ENCODE data around the gene SLC22A4. TPM values are rescaled to one million over a fixed set of nuclear protein-coding genes. Genes with fewer than 3 reads are reported as not detected.

SLC22A4 gene
- total and polyA plus RNA-seq, 2 donors (not counting 1 experiment from before 2014, with no cell fraction given), result 0.18 TPM; not detected in 1

DNA sequence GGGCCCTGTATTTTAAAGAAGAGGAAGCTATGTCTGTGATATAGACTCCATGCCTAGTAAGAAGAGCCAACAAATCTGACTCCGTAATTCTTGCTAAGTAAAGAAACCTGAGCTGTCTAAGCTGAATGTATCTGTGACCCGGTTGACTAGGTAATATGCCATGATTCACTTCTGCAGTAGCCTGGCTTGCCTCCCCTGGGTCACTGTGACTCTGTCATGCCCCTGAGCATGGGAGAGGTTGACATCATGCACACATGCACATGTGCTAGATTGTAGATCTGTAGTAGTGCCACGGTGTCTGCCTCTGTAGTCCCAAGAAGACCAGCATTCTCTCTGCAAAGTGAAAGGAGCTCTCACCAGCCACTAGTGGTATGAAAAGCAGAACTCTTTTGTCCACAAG is 84.4 kb downstream of the SLC22A4 start:
- Histone ChIP-seq H3K27me3 (replicated peaks in 1 of 4; ENCODE audit: control extremely low read depth in 1 of 4, control insufficient read depth in 3 of 4, insufficient read depth in 4 of 4, low read length in 3 of 4) (no peaks in the 10 kb centered on the region), H3K9me3 (ENCODE audit: control extremely low read depth in 1 of 3, control insufficient read depth in 2 of 3, insufficient read depth in 1 of 3, low read length in 2 of 3) (no peaks in the 10 kb centered on the region), H3K4me3 (ENCODE audit: control extremely low read depth in 1 of 5, extremely low read depth in 1 of 5, insufficient read depth in 1 of 5, low read depth in 2 of 5, low read length in 4 of 5) (no peak overlapping the region), H4K20me1 (ENCODE audit: control insufficient read depth, insufficient read depth, low read length, poor library complexity, severe bottlenecking) (no peaks in the 10 kb centered on the region), H3K79me2 (ENCODE audit: control insufficient read depth, insufficient read depth, low read length) (no peaks in the 10 kb centered on the region), H3K4me2 (replicated peaks; ENCODE audit: low read depth, low read length, poor library complexity, severe bottlenecking) (no peak overlapping the region), H3K36me3 (replicated peaks in 1 of 2; ENCODE audit: control extremely low read depth in 1 of 2, control insufficient read depth in 1 of 2, extremely low read depth in 1 of 2, insufficient read depth in 2 of 2, low read length in 1 of 2) (no peaks in the 10 kb centered on the region), H3K9ac (ENCODE audit: low read length) (no peak overlapping the region), H3K4me1 (ENCODE audit: control insufficient read depth in 2 of 2, insufficient read depth in 2 of 2, low read length in 2 of 2) (no peaks in the 10 kb centered on the region), H2AFZ (ENCODE audit: insufficient read depth, low read depth, low read length, poor library complexity, severe bottlenecking) (no peak overlapping the region), H3K27ac (ENCODE audit: low read length in 2 of 2) (no peak overlapping the region)
- Mint-ChIP-seq H3K27ac (no peak overlapping the region), H3K4me3 (no peak overlapping the region), H3K9me3 (ENCODE audit: insufficient read depth) (no peaks in the 10 kb centered on the region), H3K4me1 (no peaks in the 10 kb centered on the region), H3K27me3 (no peaks in the 10 kb centered on the region)
- intact Hi-C loops (cut with micrococcal nuclease), result no loop called here
- 98% methylated on average over 3 of the region's 3 CpGs for WGBS (ENCODE audit: insufficient coverage)
- POLR2A ChIA-PET, result no interaction called here
- peak; percentile 56 for ATAC-seq (ENCODE audit: low read depth)
- no peak for DNase-seq
- TF ChIP-seq, protein P1, sequence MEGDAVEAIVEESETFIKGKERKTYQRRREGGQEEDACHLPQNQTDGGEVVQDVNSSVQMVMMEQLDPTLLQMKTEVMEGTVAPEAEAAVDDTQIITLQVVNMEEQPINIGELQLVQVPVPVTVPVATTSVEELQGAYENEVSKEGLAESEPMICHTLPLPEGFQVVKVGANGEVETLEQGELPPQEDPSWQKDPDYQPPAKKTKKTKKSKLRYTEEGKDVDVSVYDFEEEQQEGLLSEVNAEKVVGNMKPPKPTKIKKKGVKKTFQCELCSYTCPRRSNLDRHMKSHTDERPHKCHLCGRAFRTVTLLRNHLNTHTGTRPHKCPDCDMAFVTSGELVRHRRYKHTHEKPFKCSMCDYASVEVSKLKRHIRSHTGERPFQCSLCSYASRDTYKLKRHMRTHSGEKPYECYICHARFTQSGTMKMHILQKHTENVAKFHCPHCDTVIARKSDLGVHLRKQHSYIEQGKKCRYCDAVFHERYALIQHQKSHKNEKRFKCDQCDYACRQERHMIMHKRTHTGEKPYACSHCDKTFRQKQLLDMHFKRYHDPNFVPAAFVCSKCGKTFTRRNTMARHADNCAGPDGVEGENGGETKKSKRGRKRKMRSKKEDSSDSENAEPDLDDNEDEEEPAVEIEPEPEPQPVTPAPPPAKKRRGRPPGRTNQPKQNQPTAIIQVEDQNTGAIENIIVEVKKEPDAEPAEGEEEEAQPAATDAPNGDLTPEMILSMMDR (IDR thresholded peaks at IDR 0.05), result no peak
- TF ChIP-seq EZH2 (IDR thresholded peaks at IDR 0.05; ENCODE audit: borderline replicate concordance, insufficient read depth, low read depth, low read length, poor library complexity, severe bottlenecking), result no peak
- CTCF ChIA-PET, result interaction anchor here (0.6 to 19.9 kb wide), 4 partner anchors 100 to 735 kb away, joined by 3 to 528 read pairs (median 4); no protein-coding TSS in a partner anchor

DNA sequence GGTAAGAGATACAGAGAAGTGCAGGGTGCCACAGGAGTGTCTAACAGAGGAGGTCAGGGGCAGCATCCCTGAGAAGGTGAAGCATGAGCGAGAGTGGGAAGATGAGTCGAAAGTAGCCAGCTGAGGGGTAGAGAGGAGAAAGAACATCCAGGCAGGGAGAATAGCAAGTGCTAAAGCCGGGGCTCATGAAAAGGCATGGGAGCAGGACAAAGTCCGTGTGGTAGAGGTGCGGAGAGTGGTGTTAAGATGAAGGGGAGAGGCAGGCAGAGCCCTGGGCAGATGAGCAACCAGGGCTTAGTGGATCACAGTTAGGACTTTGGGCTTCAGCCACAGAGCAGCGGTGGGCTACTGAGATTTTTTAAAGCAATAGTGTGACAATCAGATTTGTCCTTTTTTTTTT is 85.9 kb downstream of the SLC22A4 start:
- Mint-ChIP-seq H3K9me3 (ENCODE audit: insufficient read depth) (no peaks in the 10 kb centered on the region), H3K4me3 (no peak overlapping the region), H3K27ac (no peak overlapping the region), H3K27me3 (no peaks in the 10 kb centered on the region), H3K4me1 (peaks cover under 1% of the 10 kb centered on the region)
- Histone ChIP-seq H3K27me3 (replicated peaks in 1 of 4; ENCODE audit: control extremely low read depth in 1 of 4, control insufficient read depth in 3 of 4, insufficient read depth in 4 of 4, low read length in 3 of 4) (no peaks in the 10 kb centered on the region), H3K79me2 (ENCODE audit: control insufficient read depth, insufficient read depth, low read length) (no peaks in the 10 kb centered on the region), H4K20me1 (ENCODE audit: control insufficient read depth, insufficient read depth, low read length, poor library complexity, severe bottlenecking) (no peaks in the 10 kb centered on the region), H3K9ac (ENCODE audit: low read length) (no peak overlapping the region), H3K9me3 (ENCODE audit: control extremely low read depth in 1 of 3, control insufficient read depth in 2 of 3, insufficient read depth in 1 of 3, low read length in 2 of 3) (no peaks in the 10 kb centered on the region), H3K4me1 (ENCODE audit: control insufficient read depth in 2 of 2, insufficient read depth in 2 of 2, low read length in 2 of 2) (peaks cover under 1% of the 10 kb centered on the region in 2 donors), H3K4me3 (ENCODE audit: control extremely low read depth in 1 of 5, extremely low read depth in 1 of 5, insufficient read depth in 1 of 5, low read depth in 2 of 5, low read length in 4 of 5) (no peak overlapping the region), H3K27ac (ENCODE audit: low read length in 2 of 2) (no peak overlapping the region), H3K4me2 (replicated peaks; ENCODE audit: low read depth, low read length, poor library complexity, severe bottlenecking) (no peak overlapping the region), H3K36me3 (replicated peaks in 1 of 2; ENCODE audit: control extremely low read depth in 1 of 2, control insufficient read depth in 1 of 2, extremely low read depth in 1 of 2, insufficient read depth in 2 of 2, low read length in 1 of 2) (no peaks in the 10 kb centered on the region), H2AFZ (ENCODE audit: insufficient read depth, low read depth, low read length, poor library complexity, severe bottlenecking) (no peak overlapping the region)
- CTCF ChIA-PET, result interaction anchor here (1.7 to 19.9 kb wide), 2 partner anchors 121 to 440 kb away, joined by 4 to 528 read pairs; no protein-coding TSS in a partner anchor
- ATAC-seq (ENCODE audit: low read depth) (no peak), DNase-seq (no peak)
- intact Hi-C loops (cut with micrococcal nuclease), result no loop called here
- WGBS (ENCODE audit: insufficient coverage), result 98% methylated on average over 5 of the region's 6 CpGs
- POLR2A ChIA-PET, result no interaction called here
- TF ChIP-seq, protein P1 (IDR thresholded peaks at IDR 0.05), result no peak
- no peak for TF ChIP-seq EZH2 (IDR thresholded peaks at IDR 0.05; ENCODE audit: borderline replicate concordance, insufficient read depth, low read depth, low read length, poor library complexity, severe bottlenecking)
